Activated CD8-positive, alpha-beta memory T cell treated with anti-CD3 and anti-CD28 coated beads, Interleukin-2, amount 50 U/mL, for 24 hours (primary cell): ENCODE results near the gene C1orf226.
"Not testable (repeated sequence)": the region's sequence is repeated elsewhere in the genome, so short reads cannot be mapped to it uniquely, and the experiment has no call there.

Experiments used
- DNase-seq: peaks from one replicate; pipeline ENCODE4 v3.0.0-alpha.2; 2020; ENCODE audit errors: extremely low read depth

C1orf226 gene, protein sequence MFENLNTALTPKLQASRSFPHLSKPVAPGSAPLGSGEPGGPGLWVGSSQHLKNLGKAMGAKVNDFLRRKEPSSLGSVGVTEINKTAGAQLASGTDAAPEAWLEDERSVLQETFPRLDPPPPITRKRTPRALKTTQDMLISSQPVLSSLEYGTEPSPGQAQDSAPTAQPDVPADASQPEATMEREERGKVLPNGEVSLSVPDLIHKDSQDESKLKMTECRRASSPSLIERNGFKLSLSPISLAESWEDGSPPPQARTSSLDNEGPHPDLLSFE

DNA sequence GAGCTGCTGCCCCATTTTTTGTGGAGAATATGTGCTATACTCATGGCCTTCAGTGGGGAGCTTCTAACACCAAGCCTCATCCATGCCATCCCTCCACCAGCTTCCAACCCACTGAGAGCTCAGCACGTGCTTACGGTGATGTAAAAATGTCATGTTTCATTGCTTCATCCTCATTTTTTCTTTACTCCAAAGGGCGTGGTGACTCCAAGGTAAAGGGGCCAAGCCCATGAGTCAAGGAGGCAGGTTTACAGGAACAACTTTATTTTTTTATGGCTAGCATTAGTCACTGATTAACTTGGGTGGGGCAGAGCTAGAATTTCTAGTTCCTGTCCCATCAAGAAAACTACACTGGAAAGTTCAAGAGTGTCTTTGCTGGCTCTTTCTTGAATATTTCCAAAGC, at the start of gene C1orf226:
Gene C1orf226, plus strand, starts transcription at position 346 of the 400 bp plus-strand sequence. CDS start 174 bp downstream, outside the sequence.
- no peak for DNase-seq

DNA sequence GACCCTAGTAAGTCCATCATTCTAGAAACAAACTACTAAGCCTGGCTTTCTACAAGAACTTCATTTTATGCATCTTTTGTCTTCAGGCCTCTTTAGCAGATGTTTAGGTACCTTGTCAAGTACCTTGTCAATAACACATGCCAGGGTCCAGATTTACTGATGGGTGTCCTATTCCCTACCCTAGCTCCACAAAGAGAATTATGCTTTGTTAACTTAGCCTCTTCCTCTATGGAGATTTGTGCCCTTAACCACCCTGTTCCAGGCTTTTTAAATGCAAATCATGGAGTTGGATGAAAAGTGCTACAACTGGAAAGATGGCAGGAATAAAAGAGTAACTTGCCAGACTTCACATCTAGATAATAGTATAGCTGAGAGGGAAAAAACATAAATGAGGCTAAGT, 47.5 kb upstream of the C1orf226 start:
- DNase-seq, result no peak

DNA sequence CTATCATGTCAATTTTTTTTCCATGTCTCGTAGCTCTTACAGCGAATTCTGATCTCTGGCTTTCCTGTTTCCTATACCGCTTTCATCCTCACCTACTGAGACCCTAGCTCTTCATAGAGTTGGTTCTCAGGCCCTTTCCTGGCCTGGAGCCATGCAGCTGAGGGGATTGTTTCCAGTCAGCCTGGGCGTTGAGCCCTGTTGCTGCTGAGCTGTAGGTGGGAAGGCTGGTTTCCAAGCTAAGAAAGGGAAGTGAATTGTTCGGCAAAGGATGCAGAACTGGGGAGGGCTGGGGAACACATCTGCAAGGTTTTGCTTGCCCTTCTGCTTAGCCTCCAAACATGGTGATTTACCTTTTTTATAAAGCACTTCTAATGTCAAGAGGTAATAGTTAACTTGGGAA, 46.4 kb upstream of the C1orf226 start:
- DNase-seq, result no peak

DNA sequence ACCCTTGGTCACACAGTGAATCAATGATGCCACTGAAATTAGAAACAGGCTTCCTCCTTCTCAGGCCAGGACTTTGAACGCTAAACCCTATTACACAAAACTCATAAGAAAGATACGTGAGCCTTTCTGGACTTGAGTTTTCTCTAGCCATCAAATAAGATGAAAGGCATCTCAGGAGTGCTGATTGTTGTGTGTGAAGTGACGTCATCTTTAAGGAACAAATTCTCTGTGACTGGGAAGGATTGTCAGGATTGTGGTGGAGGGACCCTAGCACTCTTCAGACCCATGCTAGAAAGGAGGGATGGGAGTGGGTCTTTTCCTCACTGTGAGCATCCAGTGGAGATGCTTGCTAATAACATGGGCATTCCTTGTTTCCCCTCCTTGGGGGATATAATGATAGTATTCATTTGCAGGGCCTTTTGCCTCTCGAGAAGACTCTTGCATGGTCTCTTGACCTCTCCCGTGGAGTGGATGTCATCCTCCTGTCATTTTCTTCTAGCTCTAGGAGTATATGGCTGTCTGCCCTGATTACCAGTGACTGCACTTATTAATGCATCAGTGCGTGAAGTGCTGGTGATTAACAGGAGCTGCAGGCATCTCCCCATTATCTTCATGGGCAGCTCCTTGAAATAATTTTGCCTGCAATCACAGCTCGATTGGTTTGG, 44.8 kb upstream of the C1orf226 start:
- no peak for DNase-seq

DNA sequence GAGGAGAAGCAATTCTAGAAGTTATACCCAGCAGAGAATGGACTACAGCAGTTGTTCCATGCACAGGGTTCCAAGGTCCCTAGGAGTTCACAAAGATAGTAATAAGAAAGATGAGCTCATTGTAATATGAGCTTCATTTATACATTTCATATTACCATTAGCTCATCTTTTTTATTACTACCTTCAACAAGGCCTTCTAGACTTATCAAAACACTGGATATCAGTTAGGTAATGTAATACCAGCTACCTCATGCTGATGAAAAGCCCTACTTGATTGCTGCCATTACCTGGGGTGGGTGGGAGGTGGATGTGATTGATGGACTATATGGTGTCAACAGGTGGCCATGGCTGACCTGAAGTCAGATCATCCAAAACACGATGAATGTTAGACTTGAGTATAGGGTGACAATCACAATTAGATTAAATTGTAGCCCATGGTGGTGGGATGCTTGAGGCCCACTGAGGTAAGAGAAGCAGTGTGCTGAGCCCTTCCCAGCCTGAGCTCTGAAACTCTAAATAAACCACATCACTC, 39.0 kb upstream of the C1orf226 start:
- no peak for DNase-seq

DNA sequence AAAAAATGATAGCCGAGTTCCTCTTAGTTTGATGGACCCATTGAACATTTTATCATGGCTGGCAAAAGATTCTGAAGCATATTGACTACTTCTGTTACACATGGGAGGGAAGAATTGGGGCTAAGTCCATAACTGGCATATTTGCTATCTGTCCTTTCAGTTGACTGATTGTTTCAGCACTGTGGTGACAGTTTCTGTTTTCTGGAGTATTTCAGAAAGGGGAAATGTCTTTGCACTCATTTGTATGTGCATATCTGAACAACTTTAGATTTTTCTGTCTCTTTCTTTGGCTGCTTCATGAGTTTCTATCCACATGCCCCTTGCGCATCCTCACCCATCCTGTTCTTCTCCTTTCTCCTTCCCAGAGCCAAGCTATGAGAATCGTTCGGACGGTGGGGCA, 38.1 kb upstream of the C1orf226 start:
- DNase-seq, result no peak

DNA sequence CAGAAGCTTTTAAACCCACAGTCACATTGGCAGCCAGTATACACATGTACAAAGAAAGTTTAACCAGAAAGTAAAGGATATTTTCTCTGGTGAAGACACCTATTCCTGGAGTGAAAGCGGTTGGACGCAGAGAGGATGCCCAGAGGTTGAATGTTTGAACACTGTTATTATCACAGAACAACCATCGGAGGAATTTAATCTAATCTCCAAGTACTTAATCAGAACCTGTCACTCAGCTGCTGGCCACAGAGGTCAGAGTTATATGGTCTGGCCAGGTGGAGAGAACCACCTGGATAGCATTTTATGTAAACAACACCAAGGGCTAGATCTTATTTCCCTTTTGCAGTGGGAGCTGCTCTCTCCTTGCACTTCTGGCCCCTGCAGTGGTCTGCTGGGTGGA, 34.2 kb upstream of the C1orf226 start:
- no peak for DNase-seq

DNA sequence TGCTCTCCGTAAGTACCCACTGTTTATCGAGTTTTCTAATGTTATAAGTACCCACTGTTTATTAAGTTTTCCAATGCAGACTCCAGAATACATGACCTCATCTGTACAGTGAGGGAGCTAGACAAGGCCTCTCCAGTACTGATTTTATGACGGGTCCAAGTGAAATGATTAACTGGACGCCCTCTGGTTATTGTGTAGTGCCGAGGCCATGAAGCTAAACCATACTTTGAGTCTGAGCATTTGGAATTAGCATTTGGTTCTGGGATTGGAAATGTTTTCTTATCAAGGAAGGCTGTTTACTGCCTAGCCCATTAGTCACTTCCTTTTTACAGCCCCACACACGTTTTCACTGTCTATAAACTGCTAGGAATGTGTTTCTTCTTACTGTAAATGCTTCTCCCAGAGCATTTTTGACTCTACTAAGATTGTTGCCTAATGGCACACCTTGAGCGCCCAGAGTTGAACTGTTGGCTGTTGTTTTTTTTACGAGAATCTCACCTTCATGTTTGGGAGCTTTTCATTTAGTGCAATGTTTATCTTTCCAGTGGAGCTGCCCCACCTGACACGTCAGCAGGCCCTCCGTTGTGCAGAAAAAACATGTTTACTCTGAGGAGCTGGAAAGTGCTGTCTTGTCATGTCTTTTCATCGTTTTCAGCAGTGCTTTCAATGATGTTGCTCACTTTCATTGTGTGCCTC, 31.7 kb upstream of the C1orf226 start:
- DNase-seq, result no peak

DNA sequence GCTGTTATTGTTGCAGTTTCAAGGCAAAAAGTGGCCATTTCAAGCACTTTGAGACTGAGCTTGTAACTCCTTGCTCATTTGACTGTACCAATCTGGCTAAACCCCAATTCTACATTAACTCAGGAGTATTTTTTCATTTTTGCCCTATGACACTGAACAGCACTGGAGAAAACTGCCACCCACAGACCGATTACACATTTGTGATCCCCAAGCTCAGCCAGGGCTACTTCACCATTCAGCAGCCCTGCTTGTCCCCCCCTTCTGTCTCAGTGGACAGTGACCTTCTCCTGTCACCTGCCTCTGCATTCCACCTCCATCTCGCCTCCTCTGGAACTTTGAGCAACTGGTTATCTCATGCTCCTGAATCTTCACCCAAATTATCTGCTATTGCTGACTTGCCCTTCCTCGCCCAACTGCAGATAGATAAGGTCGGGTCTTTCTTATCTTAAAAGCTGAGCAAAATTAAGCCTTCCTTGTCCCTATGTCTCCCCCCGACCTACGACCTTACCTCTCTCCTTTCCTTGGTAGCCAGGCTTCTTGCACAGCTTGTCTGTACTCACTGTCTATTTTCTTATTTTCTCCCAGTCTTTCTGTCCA, 30.2 kb upstream of the C1orf226 start:
- no peak for DNase-seq

DNA sequence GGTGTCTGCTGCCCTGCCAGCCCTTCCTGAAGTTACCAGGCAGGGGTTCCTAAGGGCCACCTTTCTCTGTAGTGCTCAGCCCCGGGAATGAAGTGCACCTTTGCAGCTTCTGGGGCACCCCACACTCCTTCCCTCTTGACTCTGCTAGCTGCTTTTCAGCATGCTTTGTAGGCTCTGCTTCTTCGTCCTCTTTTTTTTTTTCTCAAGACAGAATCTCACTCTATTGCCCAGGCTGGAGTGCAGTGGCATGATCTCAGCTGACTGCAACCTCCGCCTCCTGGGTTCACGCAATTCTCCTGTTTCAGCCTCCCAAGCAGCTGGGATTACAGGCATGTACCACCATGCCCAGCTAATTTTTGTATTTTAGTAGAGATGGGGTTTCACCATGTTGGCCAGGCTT, 29.7 kb upstream of the C1orf226 start:
- DNase-seq, result not testable (repeated sequence)

DNA sequence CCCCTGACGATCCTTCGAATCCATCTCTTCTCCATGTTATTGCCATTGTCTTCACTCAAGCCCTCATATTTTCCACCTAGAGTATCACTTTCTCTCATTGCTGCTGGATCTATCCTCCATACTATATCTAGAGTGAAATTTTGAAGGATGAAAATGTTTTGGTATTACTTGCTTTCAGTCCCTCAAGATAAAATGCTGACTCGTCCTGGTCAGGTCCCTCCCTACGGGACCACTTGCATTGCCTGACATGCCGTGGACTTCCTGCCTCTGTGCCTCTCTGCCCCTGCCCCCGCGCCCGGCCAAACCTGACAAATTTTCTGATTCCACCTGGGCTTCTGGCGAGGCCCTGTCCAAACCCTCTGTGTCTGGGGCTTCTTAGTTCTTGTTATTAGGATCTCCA, 28.4 kb upstream of the C1orf226 start:
- no peak for DNase-seq

DNA sequence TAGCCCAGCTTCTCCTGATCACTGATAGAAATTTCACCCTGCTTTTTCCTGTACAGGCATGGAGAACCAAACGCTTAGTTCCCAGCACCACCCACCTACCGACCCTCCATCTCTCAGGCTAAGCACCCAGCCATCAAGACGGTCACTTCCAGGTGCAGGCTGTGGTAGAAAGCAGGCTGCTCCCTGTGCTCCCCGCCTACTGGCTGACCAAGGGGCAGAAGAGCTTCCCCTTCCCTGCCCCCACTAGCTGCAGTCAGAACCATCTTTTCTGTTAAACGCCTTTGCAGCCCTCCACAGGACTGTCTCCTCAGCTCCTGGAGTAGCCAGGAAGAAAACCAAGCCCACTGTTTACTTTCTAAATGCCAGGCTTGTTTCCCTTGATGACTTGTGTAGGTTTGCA, 27.8 kb upstream of the C1orf226 start:
- DNase-seq, result no peak

DNA sequence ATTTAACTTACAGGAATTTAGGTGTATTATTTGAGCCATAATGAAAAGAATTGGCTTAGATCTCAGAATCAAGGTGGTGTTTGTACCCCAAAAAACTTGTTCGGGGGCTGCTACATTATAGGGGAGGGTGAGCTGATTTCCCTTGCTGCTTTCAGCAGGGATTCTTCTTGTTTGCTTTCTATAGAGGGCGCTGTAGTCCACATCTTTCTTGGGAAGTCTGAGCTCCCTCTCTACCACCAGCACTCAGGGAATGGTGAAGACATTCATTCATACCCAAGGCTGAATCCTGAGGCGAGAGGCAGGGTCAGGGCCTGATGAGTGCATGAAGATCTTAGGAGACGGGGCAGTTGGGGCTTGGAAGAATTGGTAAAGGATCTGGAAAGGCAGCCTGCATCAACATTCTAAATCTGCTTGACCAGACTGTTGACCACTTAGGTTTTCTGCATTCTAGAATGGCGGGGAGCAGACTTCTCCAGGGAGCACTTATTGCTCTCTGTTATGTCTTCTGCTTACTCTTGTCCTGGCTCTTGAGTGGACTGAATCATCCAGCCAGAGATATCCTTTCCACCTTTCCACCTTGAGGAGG, 23.8 kb upstream of the C1orf226 start:
- no peak for DNase-seq

DNA sequence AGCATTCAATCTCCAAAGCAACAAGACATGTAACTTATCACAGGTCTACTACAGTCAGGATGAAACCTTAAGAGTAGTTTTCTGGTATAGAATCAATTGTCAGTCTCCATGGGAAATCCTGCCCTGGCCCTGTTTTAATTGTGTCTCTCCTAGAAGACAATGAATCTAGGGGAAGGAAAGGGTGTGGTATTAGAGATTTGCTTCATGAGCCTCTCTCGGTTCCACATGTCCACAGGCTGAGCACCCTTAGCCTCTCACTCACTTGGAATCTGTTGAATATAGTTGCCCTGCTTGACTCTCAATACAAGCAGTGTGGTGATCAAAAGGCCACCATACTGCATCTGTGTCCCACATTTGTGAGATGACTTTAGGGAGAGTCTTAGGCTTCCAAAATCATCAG, 22.6 kb upstream of the C1orf226 start:
- DNase-seq, result no peak

DNA sequence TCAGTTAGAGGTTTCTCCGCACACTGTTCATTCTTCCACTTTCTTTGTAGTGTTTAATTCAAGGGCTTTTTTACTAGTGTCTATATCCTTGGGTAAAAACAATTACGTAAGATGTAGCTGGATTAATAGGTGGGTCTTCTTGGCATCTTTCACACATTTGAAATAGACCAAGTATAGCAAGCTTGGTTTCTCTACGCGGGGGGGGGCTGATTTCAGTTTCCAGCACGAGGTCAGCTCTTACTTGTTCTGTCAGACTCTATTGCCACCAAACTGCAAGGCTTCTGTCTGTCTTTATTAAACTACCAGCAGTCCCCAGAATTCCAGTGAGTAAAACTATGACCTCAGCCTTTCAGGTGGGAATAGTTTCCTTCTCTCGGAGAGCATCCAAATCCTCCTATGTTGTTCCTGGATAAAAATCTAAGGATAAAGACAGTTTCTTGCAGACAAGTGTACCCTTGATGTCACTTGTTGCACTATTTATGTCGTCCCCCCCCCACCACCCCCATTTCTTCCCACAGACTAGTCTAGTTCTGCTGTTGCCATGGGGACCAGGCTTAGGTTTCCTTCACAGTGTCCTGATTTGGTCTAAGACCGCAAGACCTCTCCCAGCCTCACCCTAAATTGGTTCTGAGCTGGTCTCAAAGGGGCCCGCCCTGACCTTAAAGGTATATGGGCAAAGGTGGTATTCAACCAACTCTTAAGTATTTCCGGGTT, 21.8 kb upstream of the C1orf226 start:
- DNase-seq, result no peak

DNA sequence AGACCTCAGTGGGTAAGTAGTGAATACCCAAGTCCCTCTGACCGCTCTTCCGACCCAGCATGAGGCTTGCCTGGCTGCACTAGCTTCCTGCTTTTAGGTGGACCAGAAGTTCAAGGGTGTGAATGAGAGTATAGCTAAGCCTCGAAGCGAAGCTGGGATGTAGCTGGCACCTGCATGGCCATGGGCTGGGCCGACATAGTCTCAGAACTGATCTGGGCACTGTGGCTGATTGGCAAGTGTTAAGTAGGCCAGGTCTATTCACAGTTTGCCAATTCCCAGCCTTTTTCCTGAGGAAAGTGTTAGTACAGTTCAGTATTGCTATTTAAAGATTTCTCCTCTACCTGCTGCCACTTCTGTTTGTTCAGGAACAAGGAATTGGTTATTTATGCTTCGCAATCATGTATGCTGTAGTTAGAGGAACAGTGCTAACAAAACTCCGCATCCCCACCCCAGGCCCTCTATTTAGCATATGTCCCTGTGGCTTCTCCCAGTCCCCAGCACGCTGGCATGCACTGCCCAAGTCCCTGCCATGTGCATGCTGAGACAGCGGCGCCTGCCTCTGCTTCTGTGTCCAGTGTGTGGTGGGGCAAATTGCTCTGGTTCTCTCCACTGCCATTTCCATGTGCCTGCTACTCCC, 21.2 kb upstream of the C1orf226 start:
- no peak for DNase-seq

DNA sequence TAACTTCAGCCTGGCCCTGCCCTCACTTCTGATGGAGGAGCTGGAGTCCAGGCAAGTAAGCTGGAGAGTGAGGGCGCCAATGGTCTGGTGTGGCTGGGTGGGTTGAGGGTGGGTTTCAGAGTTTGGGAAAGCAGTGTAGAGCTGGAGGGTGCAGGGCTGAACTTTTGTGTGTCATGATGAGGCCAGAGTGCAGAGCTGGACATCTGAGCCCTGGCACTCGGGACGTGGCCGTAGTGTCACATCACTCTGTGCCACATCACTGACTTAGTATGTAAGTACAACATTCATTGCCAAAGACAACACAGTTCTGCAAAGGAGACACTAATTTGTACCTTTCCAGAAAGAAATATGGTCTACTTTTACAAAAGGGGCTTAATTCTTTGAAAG, 20.7 kb upstream of the C1orf226 start:
- DNase-seq, result no peak

DNA sequence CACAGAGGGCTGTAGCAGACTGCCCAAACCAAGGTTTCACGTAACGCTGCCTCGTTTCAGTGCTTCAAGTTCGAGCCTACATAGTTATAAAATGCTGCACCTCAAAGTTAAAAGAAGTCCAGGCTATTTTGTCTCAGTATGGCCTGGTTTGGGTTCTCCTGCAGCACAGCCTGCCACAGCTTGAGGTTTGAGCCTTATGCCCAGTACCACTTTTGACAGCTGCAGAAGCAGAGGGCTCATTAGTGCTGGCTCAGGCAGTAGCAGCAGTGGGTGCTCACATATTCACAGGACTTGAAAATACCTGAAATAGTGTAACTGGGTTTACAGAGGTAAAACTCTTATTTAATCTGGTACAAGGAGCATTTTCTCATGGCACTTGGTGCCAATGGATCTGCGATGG, 20.2 kb upstream of the C1orf226 start:
- no peak for DNase-seq

DNA sequence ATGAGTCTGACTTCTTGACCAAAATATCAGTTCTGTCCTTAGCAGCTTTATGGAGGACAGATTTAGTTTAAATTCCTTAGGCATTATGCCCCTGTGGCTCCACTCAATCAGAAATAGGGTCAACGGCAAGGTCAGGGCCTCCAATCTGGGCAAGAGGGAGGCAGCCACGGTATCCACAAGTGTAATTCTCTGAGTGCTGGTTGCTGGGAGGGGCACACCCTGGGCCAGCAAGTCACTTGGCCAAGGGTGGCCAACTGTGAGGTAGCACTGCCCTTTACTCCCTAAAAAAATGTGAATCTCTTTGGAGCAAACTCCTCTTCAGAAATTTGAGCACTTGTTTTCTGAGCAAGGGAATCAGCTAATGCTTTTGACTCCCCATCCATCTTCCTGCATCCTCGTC, 17.7 kb upstream of the C1orf226 start:
- DNase-seq, result no peak

DNA sequence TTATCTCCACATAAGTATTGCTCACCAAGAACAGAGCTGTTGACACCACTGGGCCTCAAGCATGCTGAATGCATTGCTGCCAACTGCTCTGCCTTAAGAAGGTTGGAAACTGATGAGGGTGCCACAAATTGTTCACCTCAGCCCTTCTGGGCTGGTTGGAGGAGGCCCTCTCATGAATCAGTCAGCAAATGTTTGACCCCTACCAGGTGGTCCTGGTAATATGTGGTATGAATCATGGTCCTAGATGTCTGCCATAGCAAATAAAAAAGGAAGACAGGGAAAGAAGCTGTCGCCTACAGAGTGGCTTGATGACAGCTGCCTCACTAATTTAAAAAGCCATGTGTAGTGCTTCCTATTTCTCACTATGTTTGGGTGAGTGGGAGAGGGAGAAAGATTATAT, 17.0 kb upstream of the C1orf226 start:
- no peak for DNase-seq
